H9 (cell line): ENCODE data around the gene GABRB2. TPM values are rescaled to one million over a fixed set of nuclear protein-coding genes. Genes with fewer than 3 reads are reported as not detected.

ENCODE experiments used
- DNase-seq: peaks from one replicate; pipeline ENCODE4 v3.0.0-alpha.2; 2017
- H2AFZ ChIP-seq: one replicate; pipeline ENCODE4 v1.6.1; 2013; ENCODE audit warnings: mild to moderate bottlenecking, low read length, control low read depth, moderate library complexity
- H2AK5ac ChIP-seq: 2 replicates; pipeline ENCODE4 v1.6.1; 2013; ENCODE audit warnings: low read length, control low read depth, mixed read lengths; ENCODE audit not compliant: insufficient read length
- H2BK120ac ChIP-seq: one replicate; pipeline ENCODE4 v1.6.1; 2013; ENCODE audit warnings: low read depth, mild to moderate bottlenecking, low read length, control low read depth, inconsistent platforms; ENCODE audit not compliant: poor library complexity, severe bottlenecking
- H2BK12ac ChIP-seq: 2 replicates; pipeline ENCODE4 v1.6.1; 2013; ENCODE audit warnings: low read length, control low read depth, mixed read lengths, low read depth; ENCODE audit not compliant: insufficient read length
- H2BK15ac ChIP-seq: 2 replicates; pipeline ENCODE4 v1.6.1; 2013; ENCODE audit warnings: low read depth, low read length, control low read depth
- H2BK20ac ChIP-seq: one replicate; pipeline ENCODE4 v1.6.1; 2013; ENCODE audit warnings: low read depth, mild to moderate bottlenecking, low read length, control low read depth, inconsistent platforms; ENCODE audit not compliant: poor library complexity, severe bottlenecking
- H2BK5ac ChIP-seq: 2 replicates; pipeline ENCODE4 v1.6.1; 2013; ENCODE audit warnings: low read length, control low read depth, mixed read lengths; ENCODE audit not compliant: insufficient read length
- H3K14ac ChIP-seq: 2 replicates; pipeline ENCODE4 v1.6.1; 2013; ENCODE audit warnings: low read length, control low read depth; ENCODE audit not compliant: insufficient read depth
- H3K18ac ChIP-seq: 2 replicates; pipeline ENCODE4 v1.6.1; 2013; ENCODE audit warnings: low read depth, mild to moderate bottlenecking, mixed read lengths, low read length, control low read depth; ENCODE audit not compliant: insufficient read length
- H3K23ac ChIP-seq: 2 replicates; pipeline ENCODE4 v1.6.1; 2013; ENCODE audit warnings: low read length, control low read depth, mixed read lengths, low read depth; ENCODE audit not compliant: insufficient read length
- H3K23me2 ChIP-seq: 2 replicates; pipeline ENCODE4 v1.6.1; 2013; ENCODE audit warnings: low read depth, mild to moderate bottlenecking, mixed read lengths, low read length, control low read depth; ENCODE audit not compliant: insufficient read length, poor library complexity, severe bottlenecking
- H3K27ac ChIP-seq: 2 replicates; pipeline ENCODE4 v1.5.1; 2013; ENCODE audit warnings: low read length, control low read depth, mixed read lengths, low read depth; ENCODE audit not compliant: insufficient read length
- H3K27me3 ChIP-seq: 2 replicates; pipeline ENCODE4 v1.6.1; 2013; ENCODE audit warnings: low read length, control low read depth, inconsistent platforms; ENCODE audit not compliant: insufficient read depth
- H3K4ac ChIP-seq: 2 replicates; pipeline ENCODE4 v1.6.1; 2013; ENCODE audit warnings: low read depth, mild to moderate bottlenecking, control low read depth, inconsistent platforms, low read length, moderate library complexity
- H3K4me1 ChIP-seq: 2 replicates; pipeline ENCODE4 v1.6.1; 2013; ENCODE audit warnings: low read length, control low read depth, inconsistent platforms; ENCODE audit not compliant: insufficient read depth
- H3K4me2 ChIP-seq: 2 replicates; pipeline ENCODE4 v1.6.1; 2013; ENCODE audit warnings: low read length, control low read depth, mixed read lengths; ENCODE audit not compliant: insufficient read length, insufficient read depth
- H3K56ac ChIP-seq: 2 replicates; pipeline ENCODE4 v1.6.1; 2013; ENCODE audit warnings: low read depth, mild to moderate bottlenecking, mixed read lengths, low read length, control low read depth; ENCODE audit not compliant: insufficient read length
- H3K79me1 ChIP-seq: 2 replicates; pipeline ENCODE4 v1.6.1; 2013; ENCODE audit warnings: low read depth, mild to moderate bottlenecking, moderate library complexity, low read length, control low read depth, inconsistent platforms; ENCODE audit not compliant: insufficient read depth, poor library complexity, severe bottlenecking
- H3K79me2 ChIP-seq: 2 replicates; pipeline ENCODE4 v1.6.1; 2013; ENCODE audit warnings: low read length, control low read depth, inconsistent platforms; ENCODE audit not compliant: insufficient read depth
- H3K9ac ChIP-seq: 2 replicates; pipeline ENCODE4 v1.6.1; 2013; ENCODE audit warnings: low read length, control low read depth, mixed read lengths; ENCODE audit not compliant: insufficient read length; ENCODE audit errors: extremely low read depth
- H3K9me3 ChIP-seq: one replicate; pipeline ENCODE4 v1.6.1; 2013; ENCODE audit warnings: low read depth, low read length, inconsistent platforms; ENCODE audit not compliant: control insufficient read depth
- H3T11ph ChIP-seq: one replicate; pipeline ENCODE4 v1.6.1; 2013; ENCODE audit warnings: mild to moderate bottlenecking, low read length, control low read depth, inconsistent platforms
- H4K20me1 ChIP-seq: one replicate; pipeline ENCODE4 v1.6.1; 2013; ENCODE audit not compliant: control insufficient read depth, insufficient read length, insufficient read depth
- H4K5ac ChIP-seq: 2 replicates; pipeline ENCODE4 v1.6.1; 2013; ENCODE audit warnings: low read depth, mild to moderate bottlenecking, mixed read lengths, low read length, control low read depth; ENCODE audit not compliant: insufficient read length
- H4K8ac ChIP-seq: replicated peaks from 2 replicates; pipeline ENCODE4 v1.6.1; 2013; ENCODE audit warnings: low read length, control low read depth, mixed read lengths, low read depth; ENCODE audit not compliant: insufficient read length
- H4K91ac ChIP-seq: 2 replicates; pipeline ENCODE4 v1.6.1; 2013; ENCODE audit warnings: low read depth, mild to moderate bottlenecking, moderate library complexity, mixed read lengths, low read length, control low read depth; ENCODE audit not compliant: insufficient read length
- H3K27ac Mint-ChIP-seq, 3 experiments: 2 replicates in 2 of 3; 3 replicates in 1 of 3; pipeline ENCODE4 v1.8.0; 2020 to 2021; ENCODE audit warnings: mixed read lengths in 3 of 3, mild to moderate bottlenecking in 1 of 3, moderate library complexity in 1 of 3
- H3K27me3 Mint-ChIP-seq: 2 replicates; pipeline ENCODE4 v1.8.0; 2021; ENCODE audit warnings: low read depth, mild to moderate bottlenecking, moderate library complexity, mixed read lengths
- H3K36me3 Mint-ChIP-seq, 3 experiments: 2 replicates in 2 of 3; 3 replicates in 1 of 3; pipeline ENCODE4 v1.8.0; 2020 to 2021; ENCODE audit warnings: low read depth in 3 of 3, mixed read lengths in 3 of 3; ENCODE audit not compliant: insufficient read depth in 1 of 3
- H3K4me1 Mint-ChIP-seq, 2 experiments: 2 replicates each; pipeline ENCODE4 v1.8.0; 2020; ENCODE audit warnings: mixed read lengths in 2 of 2
- H3K4me3 Mint-ChIP-seq, 2 experiments: 2 replicates in 1 of 2; 3 replicates in 1 of 2; pipeline ENCODE4 v1.8.0; 2020 to 2021; ENCODE audit warnings: mild to moderate bottlenecking in 2 of 2, mixed read lengths in 2 of 2, moderate library complexity in 1 of 2
- H3K9me3 Mint-ChIP-seq, 2 experiments: 2 replicates in 1 of 2; 3 replicates in 1 of 2; pipeline ENCODE4 v1.8.0; 2020; ENCODE audit warnings: mild to moderate bottlenecking in 2 of 2, mixed read lengths in 2 of 2, moderate library complexity in 1 of 2
- CTCF ChIP-seq: fragments of 200-600 bp; sonication (generic); conservative IDR thresholded peaks from 3 replicates; pipeline ENCODE4 v1.8.0; 2021; ENCODE audit warnings: antibody characterized with exemption, mild to moderate bottlenecking
- WGBS: extraction: QIAGEN DNeasy Blood & Tissue Kit; methylation state at CpG from one replicate; pipeline ENCODE4 v1.1.7; 2013; ENCODE audit warnings: missing lambda C conversion rate, low lambda C conversion rate, mixed read lengths; ENCODE audit not compliant: insufficient read length; ENCODE audit errors: extremely low coverage; 5-methylcytosine and 5-hydroxymethylcytosine counted together
- total RNA-seq: library from RNA; stranded (reverse); gene quantifications from 2 replicates; pipeline ENCODE4 v1.2.1, GENCODE V29; 2021

GABRB2 gene
- total RNA-seq, 1 experiment from 2014 or later, result 0.20 TPM

- H3K27ac ChIP-seq, result no peak overlapping the region
Observed at GRCh38 chr5:161396171-161396570, 150.4 kb downstream of the GABRB2 start.

More at GRCh38 chr5:161396171-161396570, 150.4 kb downstream of the GABRB2 start:
- H3K4ac ChIP-seq, result no peak overlapping the region
- H3K27me3 ChIP-seq, result no peaks in the 10 kb centered on the region
- H3K4me1 ChIP-seq, result no peaks in the 10 kb centered on the region
- H3T11ph ChIP-seq, result no peak overlapping the region
- H3K9me3 ChIP-seq, result no peaks in the 10 kb centered on the region
- H3K4me1 Mint-ChIP-seq, result no peaks in the 10 kb centered on the region
- H2BK20ac ChIP-seq, result no peak overlapping the region
- no peak for DNase-seq
- H4K8ac ChIP-seq, result no peak overlapping the region
- no peaks in the 10 kb centered on the region for H3K9me3 Mint-ChIP-seq
- H3K23me2 ChIP-seq, result no peaks in the 10 kb centered on the region
- no peak overlapping the region for H3K27ac Mint-ChIP-seq
- H2BK5ac ChIP-seq, result no peak overlapping the region
- H3K79me1 ChIP-seq, result no peaks in the 10 kb centered on the region
- peaks cover 3% of the 10 kb centered on the region; the same call in 1 of the 2 replicates for H3K27me3 Mint-ChIP-seq
- no peaks in the 10 kb centered on the region for H3K79me2 ChIP-seq
- H3K23ac ChIP-seq, result no peak overlapping the region
- H2AFZ ChIP-seq, result no peak overlapping the region
- H3K36me3 Mint-ChIP-seq, result no peaks in the 10 kb centered on the region
- no peak overlapping the region for H3K18ac ChIP-seq
- TF ChIP-seq CTCF, result no peak
- no CpG with 5 or more reads among the region's 3 CpGs for WGBS
- no peak overlapping the region for H4K5ac ChIP-seq
- H2BK15ac ChIP-seq, result no peak overlapping the region
- no peak overlapping the region for H3K4me2 ChIP-seq
- H4K91ac ChIP-seq, result no peak overlapping the region
- H4K20me1 ChIP-seq, result no peaks in the 10 kb centered on the region
- H3K4me3 Mint-ChIP-seq, result no peak overlapping the region
- H3K9ac ChIP-seq, result no peak overlapping the region
- H2AK5ac ChIP-seq, result no peak overlapping the region
- H2BK120ac ChIP-seq, result no peak overlapping the region
- no peak overlapping the region for H3K14ac ChIP-seq
- no peak overlapping the region for H2BK12ac ChIP-seq
- no peak overlapping the region for H3K56ac ChIP-seq
